Measurements from ENCODE around the gene DCLRE1C. TPM values are rescaled to one million over a fixed set of nuclear protein-coding genes. Genes with fewer than 3 reads are reported as not detected.
"Not testable (repeated sequence)": the region's sequence is repeated elsewhere in the genome, so short reads cannot be mapped to it uniquely, and the experiment has no call there.

DCLRE1C gene
- total RNA-seq, 1 experiment from 2014 or later = 21.2 TPM

GRCh38 chr10:14873090-14873760 is 80.7 kb downstream of the DCLRE1C start:
- peaks cover 29% of the 10 kb centered on the region for H3K36me3 Mint-ChIP-seq (ENCODE audit: insufficient read depth, unreplicated experiment)
- no TSS peak for BruUV-seq (replicated peaks)
- no peak for DNase-seq
- H3K9me3 Mint-ChIP-seq (ENCODE audit: low read depth, unreplicated experiment) = no peaks in the 10 kb centered on the region
- H3K27ac Mint-ChIP-seq (ENCODE audit: unreplicated experiment) = no peak overlapping the region
- intact Hi-C loops (cut with micrococcal nuclease; ENCODE audit: unreplicated experiment) = no loop called here
- H3K27me3 Mint-ChIP-seq (ENCODE audit: unreplicated experiment) = no peaks in the 10 kb centered on the region
- CTCF ChIA-PET = no interaction called here
- H3K4me3 Mint-ChIP-seq (ENCODE audit: low read depth, unreplicated experiment) = no peak overlapping the region
- TF ChIP-seq CTCF (IDR thresholded peaks at IDR 0.05; ENCODE audit: unreplicated experiment) = no peak
- peaks cover 12% of the 10 kb centered on the region for H3K4me1 Mint-ChIP-seq (ENCODE audit: low read depth, unreplicated experiment)

GRCh38 chr10:14864871-14865270 is 89.0 kb downstream of the DCLRE1C start:
- DNase-seq; intact Hi-C loops (cut with micrococcal nuclease; ENCODE audit: unreplicated experiment); CTCF ChIA-PET; H3K9me3 Mint-ChIP-seq (ENCODE audit: low read depth, unreplicated experiment); BruUV-seq (replicated peaks); H3K27ac Mint-ChIP-seq (ENCODE audit: unreplicated experiment); H3K27me3 Mint-ChIP-seq (ENCODE audit: unreplicated experiment); H3K4me3 Mint-ChIP-seq (ENCODE audit: low read depth, unreplicated experiment): not testable (repeated sequence)
- peaks cover 13% of the 10 kb centered on the region for H3K4me1 Mint-ChIP-seq (ENCODE audit: low read depth, unreplicated experiment)
- peaks cover 19% of the 10 kb centered on the region for H3K36me3 Mint-ChIP-seq (ENCODE audit: insufficient read depth, unreplicated experiment)

- CTCF ChIA-PET = interaction anchor here (0.7 kb wide), 1 partner anchor 276 kb away, joined by 13 read pairs; no protein-coding TSS in a partner anchor
- H3K4me3 Mint-ChIP-seq (ENCODE audit: low read depth, unreplicated experiment); BruUV-seq (replicated peaks); H3K27ac Mint-ChIP-seq (ENCODE audit: unreplicated experiment); intact Hi-C loops (cut with micrococcal nuclease; ENCODE audit: unreplicated experiment); H3K9me3 Mint-ChIP-seq (ENCODE audit: low read depth, unreplicated experiment); DNase-seq; H3K27me3 Mint-ChIP-seq (ENCODE audit: unreplicated experiment): not testable (repeated sequence)
- Mint-ChIP-seq H3K4me1 (ENCODE audit: low read depth, unreplicated experiment) (peaks cover 14% of the 10 kb centered on the region), H3K36me3 (ENCODE audit: insufficient read depth, unreplicated experiment) (peaks cover 15% of the 10 kb centered on the region)
Observed at GRCh38 chr10:14864466-14864865, 89.4 kb downstream of the DCLRE1C start.

GRCh38 chr10:14860791-14861190 is 93.1 kb downstream of the DCLRE1C start:
- TF ChIP-seq CTCF (IDR thresholded peaks at IDR 0.05; ENCODE audit: unreplicated experiment) = no peak
- no peaks in the 10 kb centered on the region for H3K27me3 Mint-ChIP-seq (ENCODE audit: unreplicated experiment)
- H3K4me1 Mint-ChIP-seq (ENCODE audit: low read depth, unreplicated experiment) = peaks cover 14% of the 10 kb centered on the region
- DNase-seq = no peak
- no peaks in the 10 kb centered on the region for H3K9me3 Mint-ChIP-seq (ENCODE audit: low read depth, unreplicated experiment)
- peaks cover 7% of the 10 kb centered on the region for H3K36me3 Mint-ChIP-seq (ENCODE audit: insufficient read depth, unreplicated experiment)
- peak overlapping the region; percentile 31 for H3K27ac Mint-ChIP-seq (ENCODE audit: unreplicated experiment)
- no peak overlapping the region for H3K4me3 Mint-ChIP-seq (ENCODE audit: low read depth, unreplicated experiment)
- no TSS peak for BruUV-seq (replicated peaks)
- intact Hi-C loops (cut with micrococcal nuclease; ENCODE audit: unreplicated experiment) = no loop called here
- CTCF ChIA-PET = interaction anchor here (0.6 kb wide), 1 partner anchor 24 kb away, joined by 3 read pairs; no protein-coding TSS in a partner anchor

- no TSS peak for BruUV-seq (replicated peaks)
- no peaks in the 10 kb centered on the region for H3K27me3 Mint-ChIP-seq (ENCODE audit: unreplicated experiment)
- no peak for TF ChIP-seq CTCF (IDR thresholded peaks at IDR 0.05; ENCODE audit: unreplicated experiment)
- H3K4me3 Mint-ChIP-seq (ENCODE audit: low read depth, unreplicated experiment) = no peak overlapping the region
- H3K36me3 Mint-ChIP-seq (ENCODE audit: insufficient read depth, unreplicated experiment) = peaks cover 7% of the 10 kb centered on the region
- no peaks in the 10 kb centered on the region for H3K9me3 Mint-ChIP-seq (ENCODE audit: low read depth, unreplicated experiment)
- H3K4me1 Mint-ChIP-seq (ENCODE audit: low read depth, unreplicated experiment) = peaks cover 14% of the 10 kb centered on the region
- intact Hi-C loops (cut with micrococcal nuclease; ENCODE audit: unreplicated experiment) = no loop called here
- peak overlapping the region; percentile 31 for H3K27ac Mint-ChIP-seq (ENCODE audit: unreplicated experiment)
- CTCF ChIA-PET = no interaction called here
- no peak for DNase-seq
Observed at GRCh38 chr10:14859775-14860174, 94.1 kb downstream of the DCLRE1C start.

Data from Calu3 (cell line).